Measurements from ENCODE around the gene CDH3.

DNA sequence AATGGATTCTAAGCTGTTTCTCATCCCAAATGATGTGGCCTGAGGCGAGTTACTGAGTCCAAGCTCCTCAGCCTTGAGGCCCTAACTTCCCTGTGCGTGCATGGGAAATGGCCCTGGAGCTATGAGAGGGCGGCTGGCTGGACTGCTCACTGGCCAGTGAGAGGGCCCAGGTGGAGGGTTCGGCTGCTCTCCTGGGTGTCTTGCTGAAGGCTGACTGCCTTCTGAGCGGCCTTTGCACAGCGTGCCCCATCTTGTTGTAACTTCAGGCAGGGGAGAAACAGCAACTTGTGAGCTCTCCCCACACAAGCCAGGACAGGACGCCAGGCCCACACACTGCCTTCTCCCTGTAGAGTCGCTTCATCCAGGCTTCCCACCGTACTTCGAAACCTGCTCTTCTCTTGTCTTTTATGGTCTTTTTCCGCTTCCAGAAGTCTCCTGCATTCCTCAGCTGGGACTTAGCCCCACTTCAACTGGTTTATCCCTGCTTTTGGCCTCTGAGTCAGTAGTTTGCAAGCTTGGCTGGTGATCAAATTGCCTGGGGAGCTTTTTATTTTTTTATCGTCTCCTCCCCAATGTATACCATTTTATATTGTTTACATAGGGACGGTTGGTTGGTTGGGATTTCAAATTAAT is 13.3 kb downstream of the CDH3 start:
- TF ChIP-seq, protein P1, sequence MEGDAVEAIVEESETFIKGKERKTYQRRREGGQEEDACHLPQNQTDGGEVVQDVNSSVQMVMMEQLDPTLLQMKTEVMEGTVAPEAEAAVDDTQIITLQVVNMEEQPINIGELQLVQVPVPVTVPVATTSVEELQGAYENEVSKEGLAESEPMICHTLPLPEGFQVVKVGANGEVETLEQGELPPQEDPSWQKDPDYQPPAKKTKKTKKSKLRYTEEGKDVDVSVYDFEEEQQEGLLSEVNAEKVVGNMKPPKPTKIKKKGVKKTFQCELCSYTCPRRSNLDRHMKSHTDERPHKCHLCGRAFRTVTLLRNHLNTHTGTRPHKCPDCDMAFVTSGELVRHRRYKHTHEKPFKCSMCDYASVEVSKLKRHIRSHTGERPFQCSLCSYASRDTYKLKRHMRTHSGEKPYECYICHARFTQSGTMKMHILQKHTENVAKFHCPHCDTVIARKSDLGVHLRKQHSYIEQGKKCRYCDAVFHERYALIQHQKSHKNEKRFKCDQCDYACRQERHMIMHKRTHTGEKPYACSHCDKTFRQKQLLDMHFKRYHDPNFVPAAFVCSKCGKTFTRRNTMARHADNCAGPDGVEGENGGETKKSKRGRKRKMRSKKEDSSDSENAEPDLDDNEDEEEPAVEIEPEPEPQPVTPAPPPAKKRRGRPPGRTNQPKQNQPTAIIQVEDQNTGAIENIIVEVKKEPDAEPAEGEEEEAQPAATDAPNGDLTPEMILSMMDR (CRISPR knock-in tag; IDR thresholded peaks at IDR 0.05), result no peak
- TF ChIP-seq, protein P2, sequence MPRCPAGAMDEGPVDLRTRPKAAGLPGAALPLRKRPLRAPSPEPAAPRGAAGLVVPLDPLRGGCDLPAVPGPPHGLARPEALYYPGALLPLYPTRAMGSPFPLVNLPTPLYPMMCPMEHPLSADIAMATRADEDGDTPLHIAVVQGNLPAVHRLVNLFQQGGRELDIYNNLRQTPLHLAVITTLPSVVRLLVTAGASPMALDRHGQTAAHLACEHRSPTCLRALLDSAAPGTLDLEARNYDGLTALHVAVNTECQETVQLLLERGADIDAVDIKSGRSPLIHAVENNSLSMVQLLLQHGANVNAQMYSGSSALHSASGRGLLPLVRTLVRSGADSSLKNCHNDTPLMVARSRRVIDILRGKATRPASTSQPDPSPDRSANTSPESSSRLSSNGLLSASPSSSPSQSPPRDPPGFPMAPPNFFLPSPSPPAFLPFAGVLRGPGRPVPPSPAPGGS (CRISPR knock-in tag; IDR thresholded peaks at IDR 0.05), result no peak
- TF ChIP-seq MED1 (CRISPR knock-in tag; IDR thresholded peaks at IDR 0.05) (no peak), ELF1 (CRISPR knock-in tag; IDR thresholded peaks at IDR 0.05) (no peak), PPARG (CRISPR knock-in tag; conservative IDR thresholded peaks at IDR 0.05) (no peak), CBX2 (IDR thresholded peaks at IDR 0.05; ENCODE audit: low read depth, low read length) (no peak), CBX2 (CRISPR knock-in tag; IDR thresholded peaks at IDR 0.05; ENCODE audit: low read depth) (no peak), ZNF530 (CRISPR knock-in tag; IDR thresholded peaks at IDR 0.05; ENCODE audit: low read depth) (no peak), ZNF335 (CRISPR knock-in tag; IDR thresholded peaks at IDR 0.05) (no peak), TCF7L2 (IDR thresholded peaks at IDR 0.05; ENCODE audit: low read depth, low read length) (no peak)
